ENCODE data around the gene TBC1D17.

DNA sequence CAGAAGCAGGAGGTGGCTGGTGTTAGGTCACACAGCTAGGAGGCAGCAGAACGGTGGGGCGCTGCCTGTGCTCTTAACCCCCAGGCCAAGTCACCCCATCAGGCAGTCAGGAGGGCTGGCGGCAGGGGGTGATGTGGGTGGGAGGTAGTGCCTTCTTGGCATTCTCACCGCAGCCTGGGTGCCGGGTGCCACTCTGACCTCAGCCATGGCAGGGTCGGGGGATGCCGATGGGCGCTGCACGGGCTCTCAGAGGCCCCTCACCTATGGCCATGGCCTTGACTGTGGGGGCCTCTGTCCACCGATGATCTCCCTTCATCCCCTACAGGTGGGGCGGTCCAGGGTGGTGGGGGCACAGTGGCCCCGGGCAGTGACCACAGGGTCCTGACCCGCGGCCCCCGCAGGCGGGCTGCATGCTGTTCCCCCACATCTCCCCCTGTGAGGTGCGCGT, 20.9 kb upstream of the TBC1D17 start:
- TF ChIP-seq, protein P1, sequence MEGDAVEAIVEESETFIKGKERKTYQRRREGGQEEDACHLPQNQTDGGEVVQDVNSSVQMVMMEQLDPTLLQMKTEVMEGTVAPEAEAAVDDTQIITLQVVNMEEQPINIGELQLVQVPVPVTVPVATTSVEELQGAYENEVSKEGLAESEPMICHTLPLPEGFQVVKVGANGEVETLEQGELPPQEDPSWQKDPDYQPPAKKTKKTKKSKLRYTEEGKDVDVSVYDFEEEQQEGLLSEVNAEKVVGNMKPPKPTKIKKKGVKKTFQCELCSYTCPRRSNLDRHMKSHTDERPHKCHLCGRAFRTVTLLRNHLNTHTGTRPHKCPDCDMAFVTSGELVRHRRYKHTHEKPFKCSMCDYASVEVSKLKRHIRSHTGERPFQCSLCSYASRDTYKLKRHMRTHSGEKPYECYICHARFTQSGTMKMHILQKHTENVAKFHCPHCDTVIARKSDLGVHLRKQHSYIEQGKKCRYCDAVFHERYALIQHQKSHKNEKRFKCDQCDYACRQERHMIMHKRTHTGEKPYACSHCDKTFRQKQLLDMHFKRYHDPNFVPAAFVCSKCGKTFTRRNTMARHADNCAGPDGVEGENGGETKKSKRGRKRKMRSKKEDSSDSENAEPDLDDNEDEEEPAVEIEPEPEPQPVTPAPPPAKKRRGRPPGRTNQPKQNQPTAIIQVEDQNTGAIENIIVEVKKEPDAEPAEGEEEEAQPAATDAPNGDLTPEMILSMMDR (IDR thresholded peaks at IDR 0.05 in 4 of 5, conservative IDR thresholded peaks at IDR 0.05 in 1 of 5), result no peak
- no peak for TF ChIP-seq POLR2A (IDR thresholded peaks at IDR 0.05)
